HEK293T (cell line): ENCODE measurements around the gene COMMD3.

ENCODE experiments used
- CTCF ChIA-PET: fragments of 350-600 bp; formaldehyde crosslinking; extraction: SDS; loops from one replicate; lab custom pipeline; 2021; ENCODE audit warnings: antibody characterized with exemption, inconsistent platforms; lab: Yijun Ruan, JAX
- POLR2A ChIA-PET: fragments of 350-600 bp; formaldehyde crosslinking; extraction: SDS; loops from one replicate; lab custom pipeline; 2020; ENCODE audit warnings: antibody characterized with exemption, inconsistent platforms; lab: Yijun Ruan, JAX
- DNase-seq: peaks from one replicate; pipeline ENCODE4 v3.0.0; 2012; ENCODE audit warnings: mixed read lengths; ENCODE audit errors: extremely low spot score
- ARNT ChIP-seq: fragments of 450-650 bp; IDR thresholded peaks from 2 replicates; pipeline ENCODE4 v1.6.1; 2017; ENCODE audit warnings: mild to moderate bottlenecking
- CTBP1 ChIP-seq: fragments of 450-650 bp; IDR thresholded peaks from 2 replicates; pipeline ENCODE4 v1.6.1; 2016; ENCODE audit warnings: borderline replicate concordance
- ELF4 ChIP-seq: fragments of 450-650 bp; IDR thresholded peaks from 2 replicates; pipeline ENCODE4 v1.6.1; 2017; ENCODE audit warnings: antibody characterized with exemption
- FOXA1 ChIP-seq: fragments of 450-650 bp; IDR thresholded peaks from 2 replicates; pipeline ENCODE4 v1.6.1; 2016; ENCODE audit warnings: mild to moderate bottlenecking
- FOXK2 ChIP-seq: fragments of 450-650 bp; IDR thresholded peaks from 2 replicates; pipeline ENCODE4 v1.6.1; 2016; ENCODE audit warnings: mild to moderate bottlenecking
- FOXM1 ChIP-seq: fragments of 450-650 bp; IDR thresholded peaks from 2 replicates; pipeline ENCODE4 v1.6.1; 2017; ENCODE audit warnings: mild to moderate bottlenecking, borderline replicate concordance
- HDGF ChIP-seq: fragments of 450-650 bp; IDR thresholded peaks from 2 replicates; pipeline ENCODE4 v1.6.1; 2017; ENCODE audit warnings: antibody characterized with exemption, borderline replicate concordance
- L3MBTL2 ChIP-seq: fragments of 450-650 bp; conservative IDR thresholded peaks from 2 replicates; pipeline ENCODE4 v1.6.1; 2016; ENCODE audit warnings: mild to moderate bottlenecking
- LEF1 ChIP-seq: fragments of 450-650 bp; IDR thresholded peaks from 2 replicates; pipeline ENCODE4 v1.6.1; 2017; ENCODE audit warnings: mild to moderate bottlenecking, borderline replicate concordance
- NFRKB ChIP-seq: fragments of 450-650 bp; IDR thresholded peaks from 2 replicates; pipeline ENCODE4 v1.6.1; 2016; ENCODE audit warnings: mild to moderate bottlenecking, moderate library complexity
- SP1 ChIP-seq: fragments of 450-650 bp; IDR thresholded peaks from 2 replicates; pipeline ENCODE4 v1.6.1; 2017
- TARDBP ChIP-seq: fragments of 450-650 bp; IDR thresholded peaks from 2 replicates; pipeline ENCODE4 v1.6.1; 2016
- ZNF384 ChIP-seq: fragments of 450-650 bp; IDR thresholded peaks from 2 replicates; pipeline ENCODE4 v1.6.1; 2016
- TF ChIP-seq, protein P1 (sequence below): fragments of 450-650 bp; IDR thresholded peaks from 2 replicates; pipeline ENCODE4 v1.6.1; 2016

Gene COMMD3

GRCh38 chr10:22338185-22338900 is 22.2 kb downstream of the COMMD3 start:
- no peak for DNase-seq
- ChIA-PET POLR2A (interaction anchor here (0.9 to 1.4 kb wide), 3 partner anchors 16 to 215 kb away, joined by 3 to 4 read pairs (median 4); no protein-coding TSS in a partner anchor), CTCF (interaction anchor here (1.1 kb wide), 1 partner anchor 216 kb away, joined by 3 read pairs; no protein-coding TSS in a partner anchor)
- TF ChIP-seq FOXA1 (no peak), ELF4 (no peak), FOXM1 (no peak), L3MBTL2 (no peak), SP1 (no peak), HDGF (no peak), FOXK2 (no peak), LEF1 (no peak)
- TF ChIP-seq, protein P1, sequence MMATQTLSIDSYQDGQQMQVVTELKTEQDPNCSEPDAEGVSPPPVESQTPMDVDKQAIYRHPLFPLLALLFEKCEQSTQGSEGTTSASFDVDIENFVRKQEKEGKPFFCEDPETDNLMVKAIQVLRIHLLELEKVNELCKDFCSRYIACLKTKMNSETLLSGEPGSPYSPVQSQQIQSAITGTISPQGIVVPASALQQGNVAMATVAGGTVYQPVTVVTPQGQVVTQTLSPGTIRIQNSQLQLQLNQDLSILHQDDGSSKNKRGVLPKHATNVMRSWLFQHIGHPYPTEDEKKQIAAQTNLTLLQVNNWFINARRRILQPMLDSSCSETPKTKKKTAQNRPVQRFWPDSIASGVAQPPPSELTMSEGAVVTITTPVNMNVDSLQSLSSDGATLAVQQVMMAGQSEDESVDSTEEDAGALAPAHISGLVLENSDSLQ, result no peak

- POLR2A ChIA-PET, result interaction anchor here (0.9 to 1.4 kb wide), 3 partner anchors 17 to 214 kb away, joined by 3 to 4 read pairs (median 4); no protein-coding TSS in a partner anchor
- no peak for DNase-seq
- TF ChIP-seq ZNF384, result no peak
- no peak for TF ChIP-seq TARDBP
- TF ChIP-seq NFRKB, result no peak
- CTCF ChIA-PET, result no interaction called here
These were observed 22.7 kb downstream of the COMMD3 start for GRCh38 chr10:22338931-22339330.

DNA sequence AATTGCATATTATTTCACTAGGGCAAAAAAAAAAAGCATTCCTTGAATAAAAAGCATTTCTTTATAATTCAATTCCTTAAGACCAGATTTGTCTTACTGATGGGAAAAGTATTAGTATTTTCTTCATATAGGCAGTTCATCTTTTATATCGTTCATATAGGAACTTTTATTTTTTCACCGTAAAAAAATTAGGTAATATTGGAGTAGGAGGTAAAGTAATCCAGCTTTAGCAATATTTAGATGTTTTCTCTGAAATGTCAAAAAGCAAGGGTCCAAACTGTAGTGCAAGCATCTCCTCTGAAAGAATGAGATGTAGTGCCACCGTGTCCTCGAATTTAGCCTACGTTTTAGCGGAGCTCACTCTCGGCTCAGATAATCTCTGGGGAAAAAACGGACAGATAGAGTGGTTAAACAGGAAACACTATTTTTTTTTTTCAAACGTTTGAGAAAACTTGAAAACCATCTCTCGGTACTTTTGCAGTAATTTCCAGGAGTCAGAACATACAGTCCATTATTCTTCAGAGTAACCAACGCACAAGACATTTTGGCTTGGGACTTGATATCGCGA is 23.7 kb downstream of the COMMD3 start:
- POLR2A ChIA-PET, result interaction anchor here (0.6 to 2.2 kb wide), 23 partner anchors 8 to 342 kb away, joined by 3 to 16 read pairs (median 5); partner anchors contain the start of genes BMI1 and COMMD3
- DNase-seq, result no peak
- CTCF ChIA-PET, result interaction anchor here (0.6 to 0.7 kb wide), 2 partner anchors 222 to 301 kb away, joined by 5 to 10 read pairs; no protein-coding TSS in a partner anchor
- TF ChIP-seq L3MBTL2 (peak; percentile 53), SP1 (no peak), CTBP1 (no peak)

DNA sequence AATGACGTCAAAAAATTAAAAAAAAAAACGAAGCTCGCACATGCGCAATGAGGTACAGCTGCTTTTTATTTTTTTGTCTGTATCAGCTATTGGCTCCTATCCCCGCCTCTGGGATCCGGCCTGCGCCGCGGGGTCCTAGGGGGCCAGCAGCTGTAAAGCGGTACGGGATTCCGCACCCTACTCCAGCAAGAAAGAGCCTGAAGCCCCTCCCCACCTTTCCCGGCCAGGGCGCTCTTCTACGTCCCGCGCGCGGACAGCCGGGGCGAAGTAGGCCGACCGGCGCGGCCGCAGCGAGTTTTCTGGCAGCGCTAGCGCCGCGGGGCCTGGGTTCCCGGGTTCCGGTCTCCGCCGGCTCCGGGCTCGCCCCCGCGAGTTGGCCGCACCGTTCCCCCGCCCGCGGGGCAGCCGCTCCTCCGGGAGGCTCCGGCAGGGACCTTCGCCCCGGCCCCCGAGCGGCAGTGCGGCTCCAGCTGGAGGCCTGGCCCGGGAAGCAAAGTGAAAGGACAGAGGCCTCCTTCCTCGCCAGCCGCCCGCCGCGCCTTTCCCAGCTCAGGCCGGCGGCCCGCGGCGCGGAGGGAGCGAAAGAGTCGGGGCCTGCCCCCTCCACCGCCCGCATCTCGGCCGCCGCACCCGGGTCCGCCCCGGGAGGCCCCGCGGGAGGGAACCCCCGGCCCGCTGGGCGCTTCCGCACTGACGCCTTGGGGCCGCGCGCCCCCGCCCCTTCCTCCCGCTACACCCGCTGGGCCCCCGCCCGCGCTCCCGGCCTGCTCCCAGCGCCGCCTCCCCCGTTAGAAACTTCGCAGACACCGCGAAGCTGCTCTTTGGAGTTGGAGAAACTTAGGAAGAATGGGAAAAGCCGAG is 24.4 kb downstream of the COMMD3 start:
- peak; percentile 99 for TF ChIP-seq ZNF384
- TF ChIP-seq FOXK2, result no peak
- peak; percentile 71 for DNase-seq
- ChIA-PET CTCF (interaction anchor here (0.6 kb wide), 1 partner anchor 301 kb away, joined by 5 read pairs; no protein-coding TSS in a partner anchor), POLR2A (interaction anchor here (0.6 to 2.2 kb wide), 27 partner anchors 9 to 343 kb away, joined by 3 to 16 read pairs (median 4); partner anchors contain the start of genes BMI1 and COMMD3)

DNA sequence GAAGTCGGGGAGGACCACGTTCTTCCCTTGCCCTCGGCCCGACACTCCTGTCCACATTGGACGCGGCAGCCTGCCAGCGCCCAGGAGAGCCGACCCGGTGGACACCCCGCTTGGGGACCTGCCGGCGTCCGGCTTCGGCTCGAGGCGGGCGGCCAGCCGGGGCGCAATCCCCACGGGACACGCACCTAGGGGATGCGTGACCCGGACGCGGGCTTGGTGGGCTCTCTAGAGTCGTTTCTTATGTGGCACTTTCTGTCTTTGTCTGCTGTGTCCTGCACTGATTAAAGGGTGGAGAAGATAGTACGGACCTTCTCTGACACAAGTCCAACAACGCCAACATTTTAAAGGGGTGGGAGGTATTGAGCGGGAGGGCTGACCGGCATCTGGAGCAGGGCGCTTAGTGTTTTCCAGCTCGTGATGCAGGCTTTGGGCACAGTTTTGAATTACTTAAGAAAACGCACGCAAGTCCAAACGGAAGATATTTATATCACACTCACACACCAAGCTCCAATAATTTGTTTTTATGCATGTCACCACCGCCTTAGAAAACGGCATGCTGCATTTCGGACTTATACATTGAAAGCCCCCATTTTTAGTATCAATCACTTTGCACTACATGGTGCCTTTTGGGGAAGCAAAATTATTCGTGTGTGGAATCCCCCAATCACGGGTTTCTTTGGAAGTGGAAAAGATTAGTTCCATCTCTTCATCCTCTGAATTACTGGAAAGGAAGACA is 25.2 kb downstream of the COMMD3 start:
- DNase-seq, result no peak
- POLR2A ChIA-PET, result interaction anchor here (0.6 to 2.2 kb wide), 9 partner anchors 9 to 259 kb away, joined by 3 to 12 read pairs (median 4); partner anchors contain the start of genes BMI1 and COMMD3

GRCh38 chr10:22341926-22342196 is 25.7 kb downstream of the COMMD3 start:
- POLR2A ChIA-PET, result interaction anchor here (1.0 to 2.2 kb wide), 3 partner anchors 25 to 88 kb away, joined by 3 to 12 read pairs (median 4); partner anchors contain the start of gene COMMD3
- CTCF ChIA-PET, result no interaction called here
- TF ChIP-seq ARNT (no peak), L3MBTL2 (no peak), FOXK2 (no peak), ZNF384 (no peak), LEF1 (no peak), HDGF (no peak)

More for the DNA sequence above, 25.2 kb downstream of the COMMD3 start:
- CTCF ChIA-PET, result no interaction called here
- TF ChIP-seq TARDBP (no peak), L3MBTL2 (peak; percentile 64)

GRCh38 chr10:22342421-22342820 is 26.2 kb downstream of the COMMD3 start:
- ChIA-PET POLR2A (no interaction called here), CTCF (interaction anchor here (0.6 to 1.1 kb wide), 2 partner anchors 105 to 171 kb away, joined by 3 to 4 read pairs; no protein-coding TSS in a partner anchor)
- DNase-seq, result no peak
- TF ChIP-seq ELF4 (no peak), HDGF (no peak)

More at GRCh38 chr10:22341926-22342196, 25.7 kb downstream of the COMMD3 start:
- DNase-seq, result no peak
